B cell (primary cell): Measurements from ENCODE around the gene CIBAR2. TPM values are rescaled to one million over a fixed set of nuclear protein-coding genes. Genes with fewer than 3 reads are reported as not detected.

ENCODE experiments used
- ATAC-seq: fragments of 200-7000 bp; cut with Tn5 transposase; one replicate; pipeline ENCODE4 v1.10.0; 2021; ENCODE audit warnings: low read depth, mild to moderate bottlenecking, moderate number of reproducible peaks, moderate library complexity
- CTCF ChIA-PET: fragments of 350-600 bp; sonication (Branson Sonifier 250); formaldehyde crosslinking; loops from one replicate; lab custom pipeline; 2021; ENCODE audit warnings: antibody characterized with exemption, inconsistent platforms; lab: Charles Lee
- POLR2A ChIA-PET: fragments of 350-600 bp; sonication (Branson Sonifier 250); formaldehyde crosslinking; loops from one replicate; lab custom pipeline; 2021; ENCODE audit warnings: antibody characterized with exemption; lab: Charles Lee
- DNase-seq: peaks from one replicate; pipeline ENCODE4 v3.0.0; 2013
- H2AFZ ChIP-seq: 2 replicates; pipeline ENCODE4 v1.6.1; 2012; ENCODE audit warnings: mild to moderate bottlenecking, low read depth, low read length; ENCODE audit not compliant: insufficient read depth, poor library complexity, severe bottlenecking
- H3K27ac ChIP-seq, 2 donors: 1 replicate in 1 of 2; 2 replicates in 1 of 2; pipeline ENCODE4 v1.5.1; 2012 to 2013; ENCODE audit warnings: low read length in 2 of 2, mild to moderate bottlenecking in 2 of 2, moderate library complexity in 1 of 2
- H3K27me3 ChIP-seq, 4 experiments: fragments of 200-600 bp in 1 of 4; sonication (generic) in 1 of 4; replicated peaks in 1 of 4; 1 replicate in 2 of 4; 2 replicates in 2 of 4; pipeline versions ENCODE4 v1.6.1 to v1.7.0; 2013 to 2016; ENCODE audit warnings: low read length in 3 of 4, mild to moderate bottlenecking in 2 of 4, mixed read lengths in 1 of 4, moderate library complexity in 1 of 4; ENCODE audit not compliant: insufficient read depth in 4 of 4, control insufficient read depth in 3 of 4; ENCODE audit errors: control extremely low read depth in 1 of 4
- H3K36me3 ChIP-seq, 2 experiments: replicated peaks in 1 of 2; 1 replicate in 1 of 2; 2 replicates in 1 of 2; pipeline versions ENCODE4 v1.6.1 to v1.7.1; 2013; ENCODE audit warnings: low read length in 1 of 2; ENCODE audit not compliant: insufficient read depth in 2 of 2, control insufficient read depth in 1 of 2; ENCODE audit errors: control extremely low read depth in 1 of 2, extremely low read depth in 1 of 2
- H3K4me1 ChIP-seq, 2 donors: fragments of 200-600 bp in 1 of 2; sonication (generic) in 1 of 2; 1 replicate in 1 of 2; 2 replicates in 1 of 2; pipeline versions ENCODE4 v1.5.1 to v1.6.1; 2013 to 2017; ENCODE audit warnings: low read length in 2 of 2; ENCODE audit not compliant: control insufficient read depth in 2 of 2, insufficient read depth in 2 of 2
- H3K4me2 ChIP-seq: replicated peaks from 2 replicates; pipeline ENCODE3; 2012; ENCODE audit warnings: mild to moderate bottlenecking, low read depth, low read length; ENCODE audit not compliant: poor library complexity, severe bottlenecking
- H3K4me3 ChIP-seq, 5 experiments: fragments of 200-600 bp in 1 of 5; sonication (generic) in 1 of 5; 1 replicate in 3 of 5; 2 replicates in 2 of 5; pipeline versions ENCODE4 v1.5.1 to v1.7.0; 2011 to 2016; ENCODE audit warnings: low read length in 4 of 5, mild to moderate bottlenecking in 4 of 5, low read depth in 2 of 5, control low read depth in 1 of 5, moderate library complexity in 1 of 5; ENCODE audit not compliant: insufficient read depth in 1 of 5; ENCODE audit errors: control extremely low read depth in 1 of 5, extremely low read depth in 1 of 5
- H3K79me2 ChIP-seq: fragments of 200-600 bp; sonication (generic); one replicate; pipeline ENCODE4 v1.6.0; 2016; ENCODE audit warnings: low read length; ENCODE audit not compliant: control insufficient read depth, insufficient read depth
- H3K9ac ChIP-seq: fragments of 200-600 bp; sonication (generic); 2 replicates; pipeline ENCODE4 v1.6.1; 2017; ENCODE audit warnings: mild to moderate bottlenecking, low read length, moderate library complexity
- H3K9me3 ChIP-seq, 3 donors: one replicate each; pipeline versions ENCODE4 v1.6.1 to v1.7.1; 2013; ENCODE audit warnings: low read length in 2 of 3; ENCODE audit not compliant: control insufficient read depth in 2 of 3, insufficient read depth in 1 of 3; ENCODE audit errors: control extremely low read depth in 1 of 3
- H4K20me1 ChIP-seq: 2 replicates; pipeline ENCODE4 v1.6.0; 2012; ENCODE audit warnings: mild to moderate bottlenecking, low read length; ENCODE audit not compliant: insufficient read depth, control insufficient read depth, poor library complexity, severe bottlenecking
- H3K27ac Mint-ChIP-seq: one replicate; pipeline ENCODE4 v1.8.0; 2021; ENCODE audit warnings: mixed read lengths
- H3K27me3 Mint-ChIP-seq: one replicate; pipeline ENCODE4 v1.8.0; 2021; ENCODE audit warnings: mixed read lengths
- H3K4me1 Mint-ChIP-seq: one replicate; pipeline ENCODE4 v1.8.0; 2021; ENCODE audit warnings: mixed read lengths
- H3K4me3 Mint-ChIP-seq: one replicate; pipeline ENCODE4 v1.8.0; 2021; ENCODE audit warnings: mixed read lengths
- H3K9me3 Mint-ChIP-seq: one replicate; pipeline ENCODE4 v1.8.0; 2022; ENCODE audit warnings: mixed read lengths; ENCODE audit not compliant: insufficient read depth
- CTCF ChIP-seq: fragments of 200-600 bp; IDR thresholded peaks from one replicate; pipeline ENCODE4 v1.8.0; 2022; ENCODE audit warnings: antibody characterized with exemption, mild to moderate bottlenecking
- EZH2 ChIP-seq: IDR thresholded peaks from 2 replicates; pipeline ENCODE4 v1.6.1; 2012; ENCODE audit warnings: borderline replicate concordance, low read depth, mild to moderate bottlenecking, moderate library complexity, low read length; ENCODE audit not compliant: insufficient read depth, poor library complexity, severe bottlenecking
- WGBS: methylation state at CpG from one replicate; pipeline ENCODE4 v1.1.5; 2013; ENCODE audit warnings: missing lambda C conversion rate; ENCODE audit not compliant: insufficient coverage; 5-methylcytosine and 5-hydroxymethylcytosine counted together
- intact Hi-C: fragments of 100-400 bp; cut with micrococcal nuclease; formaldehyde crosslinking; loops from one replicate; pipeline ENCODE4 v1.10.0; 2022
- polyA minus RNA-seq: library from RNA; depleted of rRNA, polyadenylated mRNA; stranded (reverse); fragments of >200 nt; gene quantifications from 2 replicates; pipeline ENCODE4 v1.2.3, GENCODE V29; 2012
- polyA plus RNA-seq: library from polyadenylated mRNA; depleted of rRNA; stranded (reverse); fragments of >200 nt; gene quantifications from 2 replicates; pipeline ENCODE4 v1.2.3, GENCODE V29; 2012
- total RNA-seq, 2 donors: library from RNA; stranded (reverse); fragments of 120-200 nt in 1 of 2; gene quantifications; 1 replicate in 1 of 2; 2 replicates in 1 of 2; pipeline versions ENCODE4 v1.2.3 to v1.2.4, GENCODE V29; 2013 to 2022

CIBAR2 gene
- total RNA-seq, result not detected in 2 replicates
- not detected for total RNA-seq (2013)
- not detected in 2 replicates for polyA plus RNA-seq
- polyA minus RNA-seq, result 0.60 TPM in 1 of 2 replicates, not detected in the other

- no peak within 1 kb of the TSS for H3K4me3 Mint-ChIP-seq
- Histone ChIP-seq H3K27ac (no peak within 1 kb of the TSS), H2AFZ (no peak within 1 kb of the TSS), H3K27me3 (no peaks in the 10 kb centered on the region), H3K9ac (no peak within 1 kb of the TSS), H3K79me2 (no peaks in the 10 kb centered on the region), H3K9me3 (peaks cover 0 to 4% (median 0%) of the 10 kb centered on the region in 3 donors), H3K36me3 (no peaks in the 10 kb centered on the region), H3K4me2 (no peak within 1 kb of the TSS), H3K4me3 (no peak within 1 kb of the TSS), H3K4me1 (peaks cover 0 to 8% of the 10 kb centered on the region in 2 donors), H4K20me1 (no peaks in the 10 kb centered on the region)
- intact Hi-C loops, result no loop called here
- DNase-seq, result no peak
- 61% methylated on average over 15 of the region's 15 CpGs for WGBS
- no peaks in the 10 kb centered on the region for H3K27me3 Mint-ChIP-seq
- ChIA-PET POLR2A (no interaction called here), CTCF (interaction anchor here (1.0 kb wide), 1 partner anchor 9 kb away, joined by 3 read pairs; no protein-coding TSS in a partner anchor)
- H3K4me1 Mint-ChIP-seq, result peaks cover 8% of the 10 kb centered on the region
- TF ChIP-seq EZH2 (no peak), CTCF (no peak)
- no peaks in the 10 kb centered on the region for H3K9me3 Mint-ChIP-seq
- H3K27ac Mint-ChIP-seq, result no peak within 1 kb of the TSS
- ATAC-seq, result no peak
Observed at GRCh38 chr16:85112364-85112763, at the start of gene CIBAR2. TSS of gene CIBAR2 (minus strand) at chr16:85112472. CDS start at chr16:85112352, 120 bp downstream.

GRCh38 chr16:85159179-85159980 is 47.1 kb upstream of the CIBAR2 start:
- no peak overlapping the region for H3K4me3 ChIP-seq
- peaks cover 3% of the 10 kb centered on the region for H3K27me3 Mint-ChIP-seq
- H3K4me2 ChIP-seq, result no peak overlapping the region
- peaks cover 17 to 18% of the 10 kb centered on the region in 2 donors for H3K4me1 ChIP-seq
- intact Hi-C loops, result no loop called here
- H3K36me3 ChIP-seq, result no peaks in the 10 kb centered on the region
- no peak for DNase-seq
- H3K9me3 ChIP-seq, result no peaks in the 10 kb centered on the region
- peaks cover 16% of the 10 kb centered on the region for H3K4me1 Mint-ChIP-seq
- no peak overlapping the region for H3K27ac ChIP-seq
- peaks cover 0 to 4% (median 0%) of the 10 kb centered on the region in 4 experiments for H3K27me3 ChIP-seq
- CTCF ChIA-PET, result no interaction called here
- no peak overlapping the region for H3K4me3 Mint-ChIP-seq
- H2AFZ ChIP-seq, result peak overlapping the region; percentile 98
- 82% methylated on average over 10 of the region's 13 CpGs for WGBS
- no peaks in the 10 kb centered on the region for H4K20me1 ChIP-seq
- H3K9ac ChIP-seq, result no peak overlapping the region
- no peak for ATAC-seq
- no peak for TF ChIP-seq EZH2
- no peak for TF ChIP-seq CTCF
- no peak overlapping the region for H3K27ac Mint-ChIP-seq
- H3K79me2 ChIP-seq, result no peaks in the 10 kb centered on the region
- H3K9me3 Mint-ChIP-seq, result no peaks in the 10 kb centered on the region
- POLR2A ChIA-PET, result no interaction called here
